ENCODE results near the gene TRIM44. TPM values are rescaled to one million over a fixed set of nuclear protein-coding genes. Genes with fewer than 3 reads are reported as not detected.

Gene TRIM44, protein sequence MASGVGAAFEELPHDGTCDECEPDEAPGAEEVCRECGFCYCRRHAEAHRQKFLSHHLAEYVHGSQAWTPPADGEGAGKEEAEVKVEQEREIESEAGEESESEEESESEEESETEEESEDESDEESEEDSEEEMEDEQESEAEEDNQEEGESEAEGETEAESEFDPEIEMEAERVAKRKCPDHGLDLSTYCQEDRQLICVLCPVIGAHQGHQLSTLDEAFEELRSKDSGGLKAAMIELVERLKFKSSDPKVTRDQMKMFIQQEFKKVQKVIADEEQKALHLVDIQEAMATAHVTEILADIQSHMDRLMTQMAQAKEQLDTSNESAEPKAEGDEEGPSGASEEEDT
- 10 to 100 TPM; 15.7 to 33.5 (median 23.7) TPM for total RNA-seq

DNA sequence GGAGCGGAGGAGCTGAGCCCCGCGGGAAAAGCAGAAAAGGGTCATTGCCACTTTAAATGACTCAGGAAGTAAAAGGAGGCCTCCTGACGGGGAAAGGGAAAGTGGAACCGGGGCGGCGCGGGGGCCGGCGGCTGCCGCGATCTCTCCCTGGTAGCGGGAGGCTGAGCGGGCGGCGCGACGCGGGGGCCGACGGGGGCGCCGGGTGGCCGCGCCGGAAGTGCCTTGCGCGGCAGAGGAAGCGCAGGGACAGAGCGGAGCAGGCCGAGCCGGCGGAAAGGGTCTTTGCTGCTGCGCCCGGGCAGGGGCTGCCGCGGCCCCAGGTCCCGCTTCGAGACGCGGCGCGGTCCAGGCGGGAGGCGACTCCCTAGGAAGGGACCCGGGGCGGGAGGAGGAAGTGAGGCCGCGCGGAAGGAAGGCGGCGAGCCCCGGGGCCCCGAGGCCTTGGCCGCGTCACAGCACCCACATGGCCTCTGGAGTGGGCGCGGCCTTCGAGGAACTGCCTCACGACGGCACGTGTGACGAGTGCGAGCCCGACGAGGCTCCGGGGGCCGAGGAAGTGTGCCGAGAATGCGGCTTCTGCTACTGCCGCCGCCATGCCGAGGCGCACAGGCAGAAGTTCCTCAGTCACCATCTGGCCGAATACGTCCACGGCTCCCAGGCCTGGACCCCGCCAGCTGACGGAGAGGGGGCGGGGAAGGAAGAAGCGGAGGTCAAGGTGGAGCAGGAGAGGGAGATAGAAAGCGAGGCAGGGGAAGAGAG, at the start of gene TRIM44:
Gene TRIM44, plus strand, starts transcription at position 127 of the 759 bp plus-strand sequence. Its CDS starts 337 bp downstream, at position 464.
- H3K4me3 ChIP-seq = peak within 1 kb of the TSS; percentile 61 to 92 (median 64)
- ATAC-seq (replicated peaks in 6 of 8) = peak; percentile 87 to 93 (median 89)
- in situ Hi-C loops (cut with MboI; ENCODE audit: low pct_unique_long_range_greater_than_20kb in 2 of 9, low sequenced_read_pairs in 9 of 9, unreplicated experiment in 9 of 9) = no loop called here
- 0 to 38% (median 6%) methylated on average over 2 to 14 of the region's 82 CpGs; no CpG with 5 or more reads in 1 of the 10 experiments for WGBS, 10 experiments
- H3K27ac ChIP-seq = peak within 1 kb of the TSS; percentile 98 to 99
- H3K4me1 ChIP-seq (replicated peaks in 1 of 2) = peaks cover 19 to 33% of the 10 kb centered on the region in 2 donors

DNA sequence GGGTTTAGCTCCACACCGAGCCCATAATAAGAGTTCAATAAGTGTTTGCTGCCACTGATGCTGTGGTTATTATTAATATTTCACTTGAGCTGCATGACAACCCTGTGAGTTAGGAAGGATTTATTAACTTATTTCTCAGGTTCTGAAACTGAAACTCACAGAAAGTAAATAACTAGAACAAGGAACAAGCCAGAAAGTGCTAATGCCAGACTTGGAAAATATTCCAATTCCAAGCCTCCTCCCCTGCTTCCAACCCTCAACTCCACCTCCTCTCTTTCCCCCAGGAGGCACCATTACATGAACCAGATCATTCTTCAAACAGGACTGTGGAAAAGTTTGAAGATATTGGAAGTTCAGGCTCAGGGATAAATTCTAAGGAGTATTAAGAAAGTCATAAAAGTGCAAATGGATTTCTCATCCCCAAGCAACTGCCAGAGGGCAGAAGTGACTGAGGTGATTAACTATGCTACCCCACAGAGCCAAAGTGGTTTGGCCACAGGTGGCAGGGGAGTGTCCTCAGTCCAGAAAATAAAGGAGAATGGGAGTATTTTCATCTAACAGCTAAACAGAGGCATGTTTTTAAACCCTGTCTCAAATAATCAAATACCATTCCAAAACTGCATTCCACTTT, 47.5 kb upstream of the TRIM44 start:
- Histone ChIP-seq H3K4me1 (replicated peaks in 1 of 2) (peaks cover 9 to 23% of the 10 kb centered on the region in 2 donors), H3K27ac (no peak overlapping the region), H3K4me3 (no peak overlapping the region)
- ATAC-seq (replicated peaks in 6 of 8) = no peak
- in situ Hi-C loops (cut with MboI; ENCODE audit: low pct_unique_long_range_greater_than_20kb in 2 of 9, low sequenced_read_pairs in 9 of 9, unreplicated experiment in 9 of 9) = loop anchor here in 7 of 9 experiments (10.0 to 25.0 kb wide), 7 partner anchors 197 to 872 kb away; no protein-coding TSS in a partner anchor
- WGBS, 10 experiments = 0 to 100% (median 69%) methylated on average over 1 of the region's 1 CpG; no CpG with 5 or more reads in 4 of the 10 experiments

DNA sequence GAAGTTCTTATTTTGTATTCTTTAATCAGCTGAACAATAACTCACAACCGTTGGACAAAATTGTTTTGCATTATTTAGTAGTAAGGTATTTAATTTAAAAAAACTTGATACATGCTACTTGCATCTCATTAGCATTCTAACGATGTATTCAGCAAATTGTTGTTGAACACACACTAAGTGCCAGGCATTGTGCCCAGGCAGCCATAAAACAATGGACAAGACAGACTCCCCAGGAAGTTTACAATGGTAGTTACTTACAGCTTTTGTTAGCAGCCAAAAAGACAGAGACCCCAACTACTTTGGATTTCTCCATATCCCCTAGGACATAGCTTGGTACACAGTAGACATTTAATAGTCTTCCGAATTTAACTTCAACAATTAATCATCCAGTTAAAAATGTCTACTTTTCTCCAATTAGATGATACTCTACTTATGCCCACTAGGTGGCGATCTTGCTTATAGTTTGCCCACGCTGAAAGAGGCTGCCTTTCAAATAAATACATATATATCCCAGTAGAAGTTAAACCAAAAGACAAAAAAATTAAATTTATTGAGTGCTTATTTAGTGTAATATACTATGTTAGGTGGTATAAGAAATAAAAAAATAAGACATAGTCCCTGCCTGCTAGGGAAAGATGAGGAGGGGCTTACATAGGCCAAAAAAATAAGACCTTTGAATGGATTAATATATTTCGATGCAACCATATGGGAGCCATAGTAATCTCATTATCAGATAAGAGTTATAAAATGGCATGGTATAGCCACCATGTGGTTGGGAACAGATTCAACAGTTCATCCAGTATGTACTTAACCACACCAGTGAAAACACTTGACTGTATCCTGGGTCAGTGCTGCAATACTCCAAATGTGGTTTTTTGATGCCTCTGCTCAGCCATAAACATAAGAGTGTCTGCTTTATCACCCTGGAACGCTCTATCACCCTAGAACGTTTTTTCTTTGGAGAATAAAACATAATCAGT, 46.4 kb upstream of the TRIM44 start:
- in situ Hi-C loops (cut with MboI; ENCODE audit: low pct_unique_long_range_greater_than_20kb in 2 of 9, low sequenced_read_pairs in 9 of 9, unreplicated experiment in 9 of 9) = loop anchor here in 7 of 9 experiments (10.0 to 25.0 kb wide), 7 partner anchors 196 to 871 kb away; no protein-coding TSS in a partner anchor
- no peak for ATAC-seq (replicated peaks in 6 of 8)
- H3K27ac ChIP-seq = no peak overlapping the region

GRCh38 chr11:35617316-35617686, 45.3 kb upstream of the TRIM44 start:
- in situ Hi-C loops (cut with MboI; ENCODE audit: low pct_unique_long_range_greater_than_20kb in 2 of 9, low sequenced_read_pairs in 9 of 9, unreplicated experiment in 9 of 9) = loop anchor here in 7 of 9 experiments (10.0 to 25.0 kb wide), 7 partner anchors 195 to 870 kb away; no protein-coding TSS in a partner anchor
- 25 to 100% (median 59%) methylated on average over 1 to 7 of the region's 7 CpGs; no CpG with 5 or more reads in 2 of the 10 experiments for WGBS, 10 experiments
- H3K27ac ChIP-seq = peak overlapping the region in 1 of 2 donors; percentile 97
- ATAC-seq (replicated peaks in 6 of 8) = no peak
- peak overlapping the region; percentile 58 to 95 (median 91) for H3K4me3 ChIP-seq
- peaks cover 19 to 24% of the 10 kb centered on the region in 2 donors for H3K4me1 ChIP-seq (replicated peaks in 1 of 2)

More for the DNA sequence above, 46.4 kb upstream of the TRIM44 start:
- peaks cover 14 to 18% of the 10 kb centered on the region in 2 donors for H3K4me1 ChIP-seq (replicated peaks in 1 of 2)
- no peak overlapping the region for H3K4me3 ChIP-seq
- 2 to 73% (median 21%) methylated on average over 2 to 8 of the region's 8 CpGs for WGBS, 10 experiments

GRCh38 chr11:35617687-35618496, 44.7 kb upstream of the TRIM44 start, which contains the start of gene FJX1:
Gene FJX1, plus strand, starts transcription at chr11:35618460. Its CDS starts 177 bp downstream, at chr11:35618637.
- peak within 1 kb of the TSS; percentile 86 to 97 for H3K27ac ChIP-seq
- in situ Hi-C loops (cut with MboI; ENCODE audit: low pct_unique_long_range_greater_than_20kb in 2 of 9, low sequenced_read_pairs in 9 of 9, unreplicated experiment in 9 of 9) = loop anchor here in 7 of 9 experiments (10.0 to 25.0 kb wide), 7 partner anchors 194 to 869 kb away; no protein-coding TSS in a partner anchor
- 0 to 3% (median 1%) methylated on average over 1 to 16 of the region's 57 CpGs; no CpG with 5 or more reads in 3 of the 10 experiments for WGBS, 10 experiments
- peak; percentile 60 to 76 (median 70) for ATAC-seq (replicated peaks in 6 of 8)
- peaks cover 19 to 24% of the 10 kb centered on the region in 2 donors for H3K4me1 ChIP-seq (replicated peaks in 1 of 2)
- H3K4me3 ChIP-seq = peak within 1 kb of the TSS; percentile 58 to 95 (median 91)

GRCh38 chr11:35618497-35619115, 44.0 kb upstream of the TRIM44 start:
- H3K27ac ChIP-seq = peak overlapping the region; percentile 86 to 97
- peak; percentile 7 to 53 (median 25) for ATAC-seq (replicated peaks in 6 of 8)
- no CpG with 5 or more reads among the region's 91 CpGs for WGBS, 10 experiments
- in situ Hi-C loops (cut with MboI; ENCODE audit: low pct_unique_long_range_greater_than_20kb in 2 of 9, low sequenced_read_pairs in 9 of 9, unreplicated experiment in 9 of 9) = loop anchor here in 7 of 9 experiments (10.0 to 25.0 kb wide), 7 partner anchors 194 to 869 kb away; no protein-coding TSS in a partner anchor
- H3K4me1 ChIP-seq (replicated peaks in 1 of 2) = peaks cover 24 to 26% of the 10 kb centered on the region in 2 donors
- peak overlapping the region; percentile 58 to 95 (median 91) for H3K4me3 ChIP-seq

DNA sequence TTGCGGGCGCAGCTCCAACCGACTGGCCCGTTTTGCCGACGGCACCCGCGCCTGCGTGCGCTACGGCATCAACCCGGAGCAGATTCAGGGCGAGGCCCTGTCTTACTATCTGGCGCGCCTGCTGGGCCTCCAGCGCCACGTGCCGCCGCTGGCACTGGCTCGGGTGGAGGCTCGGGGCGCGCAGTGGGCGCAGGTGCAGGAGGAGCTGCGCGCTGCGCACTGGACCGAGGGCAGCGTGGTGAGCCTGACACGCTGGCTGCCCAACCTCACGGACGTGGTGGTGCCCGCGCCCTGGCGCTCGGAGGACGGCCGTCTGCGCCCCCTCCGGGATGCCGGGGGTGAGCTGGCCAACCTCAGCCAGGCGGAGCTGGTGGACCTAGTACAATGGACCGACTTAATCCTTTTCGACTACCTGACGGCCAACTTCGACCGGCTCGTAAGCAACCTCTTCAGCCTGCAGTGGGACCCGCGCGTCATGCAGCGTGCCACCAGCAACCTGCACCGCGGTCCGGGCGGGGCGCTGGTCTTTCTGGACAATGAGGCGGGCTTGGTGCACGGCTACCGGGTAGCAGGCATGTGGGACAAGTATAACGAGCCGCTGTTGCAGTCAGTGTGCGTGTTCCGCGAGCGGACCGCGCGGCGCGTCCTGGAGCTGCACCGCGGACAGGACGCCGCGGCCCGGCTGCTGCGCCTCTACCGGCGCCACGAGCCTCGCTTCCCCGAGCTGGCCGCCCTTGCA, 43.3 kb upstream of the TRIM44 start:
- H3K4me3 ChIP-seq = peak overlapping the region; percentile 58 to 95 (median 91)
- ATAC-seq (replicated peaks in 6 of 8) = peak; percentile 34 to 57 (median 48)
- peaks cover 29 to 33% of the 10 kb centered on the region in 2 donors for H3K4me1 ChIP-seq (replicated peaks in 1 of 2)
- peak overlapping the region; percentile 86 to 97 for H3K27ac ChIP-seq
- WGBS, 10 experiments = 0 to 11% methylated on average over 1 to 11 of the region's 84 CpGs; no CpG with 5 or more reads in 8 of the 10 experiments
- in situ Hi-C loops (cut with MboI; ENCODE audit: low pct_unique_long_range_greater_than_20kb in 2 of 9, low sequenced_read_pairs in 9 of 9, unreplicated experiment in 9 of 9) = loop anchor here in 7 of 9 experiments (10.0 to 25.0 kb wide), 7 partner anchors 193 to 868 kb away; no protein-coding TSS in a partner anchor

DNA sequence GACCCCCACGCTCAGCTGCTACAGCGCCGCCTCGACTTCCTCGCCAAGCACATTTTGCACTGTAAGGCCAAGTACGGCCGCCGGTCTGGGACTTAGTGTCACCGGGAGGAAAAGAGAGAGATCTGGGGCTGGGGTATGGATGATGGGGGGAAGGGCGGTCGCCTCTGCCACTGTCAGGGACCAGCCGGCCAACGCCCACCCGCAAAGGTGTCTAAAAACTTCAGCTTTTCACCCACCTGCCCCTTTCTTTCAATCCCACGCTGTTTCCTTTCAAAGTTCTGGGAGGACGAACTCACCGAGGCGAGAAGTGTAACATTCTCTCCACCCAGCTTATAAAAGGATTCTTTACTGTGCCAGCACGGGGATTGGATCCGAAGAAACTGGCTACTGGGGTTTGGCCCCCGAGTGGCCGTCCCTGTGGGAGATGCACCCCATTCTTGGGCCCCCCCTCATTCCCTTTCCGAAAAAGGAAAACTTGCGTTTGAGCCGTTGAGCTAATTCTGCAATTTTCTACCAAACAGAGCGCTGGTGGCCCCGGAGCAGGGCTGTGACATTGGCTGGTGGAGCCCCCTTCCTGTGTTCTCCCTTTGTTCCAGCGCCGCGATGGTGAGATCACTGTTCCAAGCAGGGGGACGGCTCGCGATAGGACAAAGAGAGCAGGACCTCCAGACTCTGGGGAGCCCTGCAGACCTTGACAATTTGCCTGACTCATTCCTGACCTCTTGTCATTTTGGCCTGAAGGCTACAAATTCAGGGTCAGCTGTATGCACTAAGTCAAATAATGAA, 42.5 kb upstream of the TRIM44 start:
- in situ Hi-C loops (cut with MboI; ENCODE audit: low pct_unique_long_range_greater_than_20kb in 2 of 9, low sequenced_read_pairs in 9 of 9, unreplicated experiment in 9 of 9) = loop anchor here in 7 of 9 experiments (10.0 to 25.0 kb wide), 7 partner anchors 192 to 867 kb away; no protein-coding TSS in a partner anchor
- Histone ChIP-seq H3K4me1 (replicated peaks in 1 of 2) (peaks cover 34% of the 10 kb centered on the region in 2 donors), H3K27ac (peak overlapping the region; percentile 86 to 97), H3K4me3 (peak overlapping the region; percentile 58 to 95 (median 91))
- 0 to 66% (median 5%) methylated on average over 5 to 16 of the region's 33 CpGs; no CpG with 5 or more reads in 2 of the 10 experiments for WGBS, 10 experiments
- ATAC-seq (replicated peaks in 6 of 8) = peak in 5 of 8 experiments; percentile 49 to 65 (median 57)

- no peak for ATAC-seq (replicated peaks in 6 of 8)
- 31 to 100% (median 67%) methylated on average over 1 to 2 of the region's 2 CpGs; no CpG with 5 or more reads in 2 of the 10 experiments for WGBS, 10 experiments
- in situ Hi-C loops (cut with MboI; ENCODE audit: low pct_unique_long_range_greater_than_20kb in 2 of 9, low sequenced_read_pairs in 9 of 9, unreplicated experiment in 9 of 9) = loop anchor here in 7 of 9 experiments (25.0 kb wide), 5 partner anchors 192 to 867 kb away; no protein-coding TSS in a partner anchor
- H3K4me1 ChIP-seq (replicated peaks in 1 of 2) = peaks cover 34% of the 10 kb centered on the region in 2 donors
- peak overlapping the region; percentile 58 to 95 (median 91) for H3K4me3 ChIP-seq
- H3K27ac ChIP-seq = peak overlapping the region; percentile 21 to 97
Observed at GRCh38 chr11:35620795-35621194, 41.8 kb upstream of the TRIM44 start.
